AG04449 (cell line): ENCODE results near the gene RASL10B.

Source experiments
- CTCF ChIA-PET: fragments of 350-600 bp; formaldehyde crosslinking; extraction: SDS; loops from one replicate; lab custom pipeline; 2021; ENCODE audit warnings: antibody characterized with exemption; lab: Yijun Ruan, JAX
- POLR2A ChIA-PET: fragments of 400-600, 350-600 bp; formaldehyde crosslinking; extraction: SDS; loops from one replicate; lab custom pipeline; 2020; ENCODE audit warnings: antibody characterized with exemption, inconsistent platforms; lab: Yijun Ruan, JAX
- DNase-seq: peaks from one replicate; pipeline ENCODE4 v3.0.0-alpha.2; 2010; ENCODE audit warnings: low read depth, low spot score
- H3K4me3 ChIP-seq: 2 replicates; pipeline ENCODE4 v1.5.1; 2011; ENCODE audit warnings: low read depth, mild to moderate bottlenecking, control low read depth, low read length
- TF ChIP-seq, protein P1 (sequence below): IDR thresholded peaks from one replicate; pipeline ENCODE4 v1.5.1; 2011; ENCODE audit warnings: mild to moderate bottlenecking, moderate library complexity, low read length, control low read depth, inconsistent platforms; ENCODE audit not compliant: insufficient read depth; ENCODE audit errors: missing control alignments

The RASL10B gene

DNA sequence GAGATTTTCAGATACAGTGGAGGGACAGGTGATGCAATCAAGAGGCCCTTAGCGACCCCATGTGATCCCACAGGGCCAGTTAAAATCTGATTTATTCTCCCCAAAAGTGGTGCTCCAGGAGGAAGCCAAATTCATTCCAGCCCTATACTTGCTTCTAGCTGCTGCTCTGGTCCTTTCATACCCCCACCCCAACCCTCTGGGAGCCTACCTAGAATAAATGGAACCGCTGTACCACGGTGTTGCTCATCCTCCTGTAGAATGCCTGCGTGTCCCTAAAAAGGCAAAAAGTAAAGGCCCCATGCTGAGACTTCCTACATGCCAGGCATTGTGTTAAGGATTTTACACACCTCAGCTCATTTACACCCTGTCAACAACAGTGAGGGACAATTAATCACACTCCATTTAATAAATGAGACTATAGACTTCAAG, 2.0 kb upstream of the RASL10B start:
- ChIA-PET CTCF (interaction anchor here (0.9 to 6.5 kb wide), 5 partner anchors 19 to 118 kb away, joined by 3 to 43 read pairs (median 7); no protein-coding TSS in a partner anchor), POLR2A (interaction anchor here (0.5 kb wide), 1 partner anchor 84 kb away, joined by 3 read pairs; no protein-coding TSS in a partner anchor)
- TF ChIP-seq, protein P1, sequence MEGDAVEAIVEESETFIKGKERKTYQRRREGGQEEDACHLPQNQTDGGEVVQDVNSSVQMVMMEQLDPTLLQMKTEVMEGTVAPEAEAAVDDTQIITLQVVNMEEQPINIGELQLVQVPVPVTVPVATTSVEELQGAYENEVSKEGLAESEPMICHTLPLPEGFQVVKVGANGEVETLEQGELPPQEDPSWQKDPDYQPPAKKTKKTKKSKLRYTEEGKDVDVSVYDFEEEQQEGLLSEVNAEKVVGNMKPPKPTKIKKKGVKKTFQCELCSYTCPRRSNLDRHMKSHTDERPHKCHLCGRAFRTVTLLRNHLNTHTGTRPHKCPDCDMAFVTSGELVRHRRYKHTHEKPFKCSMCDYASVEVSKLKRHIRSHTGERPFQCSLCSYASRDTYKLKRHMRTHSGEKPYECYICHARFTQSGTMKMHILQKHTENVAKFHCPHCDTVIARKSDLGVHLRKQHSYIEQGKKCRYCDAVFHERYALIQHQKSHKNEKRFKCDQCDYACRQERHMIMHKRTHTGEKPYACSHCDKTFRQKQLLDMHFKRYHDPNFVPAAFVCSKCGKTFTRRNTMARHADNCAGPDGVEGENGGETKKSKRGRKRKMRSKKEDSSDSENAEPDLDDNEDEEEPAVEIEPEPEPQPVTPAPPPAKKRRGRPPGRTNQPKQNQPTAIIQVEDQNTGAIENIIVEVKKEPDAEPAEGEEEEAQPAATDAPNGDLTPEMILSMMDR: no peak
- DNase-seq: no peak
- no peak overlapping the region for H3K4me3 ChIP-seq

DNA sequence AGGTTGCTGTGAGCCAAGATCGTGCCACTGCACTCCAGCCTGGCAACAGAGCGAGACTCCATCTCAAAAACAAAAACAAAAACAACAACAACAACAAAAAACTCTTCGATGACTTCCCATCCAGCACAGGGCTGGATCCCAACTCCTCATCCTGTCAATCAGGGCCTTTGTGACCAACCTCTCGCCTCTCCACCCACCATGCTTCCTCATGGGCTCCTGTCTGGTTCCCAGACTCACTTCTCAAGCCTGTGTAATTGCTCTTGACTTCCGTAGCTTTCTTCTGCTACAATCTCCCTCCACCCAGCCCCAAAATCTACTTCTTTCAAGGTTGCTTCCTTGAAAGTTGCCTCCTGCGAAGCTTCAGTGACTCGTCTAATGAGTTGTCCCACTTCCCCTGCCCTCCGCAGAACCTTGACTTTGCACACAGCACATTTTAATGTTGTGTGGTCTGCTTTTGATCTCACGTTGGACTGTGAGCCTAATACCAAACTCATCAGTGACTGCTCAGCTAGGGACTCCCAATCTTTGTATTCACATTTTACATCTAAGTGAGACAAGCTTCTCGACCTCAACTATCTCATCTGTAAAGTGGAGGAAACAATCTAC, 936 bp upstream of the RASL10B start:
- DNase-seq: no peak
- no peak overlapping the region for H3K4me3 ChIP-seq
- POLR2A ChIA-PET: no interaction called here
- CTCF ChIA-PET: interaction anchor here (0.7 to 6.5 kb wide), 5 partner anchors 17 to 119 kb away, joined by 3 to 43 read pairs (median 6); no protein-coding TSS in a partner anchor
- TF ChIP-seq, protein P1: no peak

DNA sequence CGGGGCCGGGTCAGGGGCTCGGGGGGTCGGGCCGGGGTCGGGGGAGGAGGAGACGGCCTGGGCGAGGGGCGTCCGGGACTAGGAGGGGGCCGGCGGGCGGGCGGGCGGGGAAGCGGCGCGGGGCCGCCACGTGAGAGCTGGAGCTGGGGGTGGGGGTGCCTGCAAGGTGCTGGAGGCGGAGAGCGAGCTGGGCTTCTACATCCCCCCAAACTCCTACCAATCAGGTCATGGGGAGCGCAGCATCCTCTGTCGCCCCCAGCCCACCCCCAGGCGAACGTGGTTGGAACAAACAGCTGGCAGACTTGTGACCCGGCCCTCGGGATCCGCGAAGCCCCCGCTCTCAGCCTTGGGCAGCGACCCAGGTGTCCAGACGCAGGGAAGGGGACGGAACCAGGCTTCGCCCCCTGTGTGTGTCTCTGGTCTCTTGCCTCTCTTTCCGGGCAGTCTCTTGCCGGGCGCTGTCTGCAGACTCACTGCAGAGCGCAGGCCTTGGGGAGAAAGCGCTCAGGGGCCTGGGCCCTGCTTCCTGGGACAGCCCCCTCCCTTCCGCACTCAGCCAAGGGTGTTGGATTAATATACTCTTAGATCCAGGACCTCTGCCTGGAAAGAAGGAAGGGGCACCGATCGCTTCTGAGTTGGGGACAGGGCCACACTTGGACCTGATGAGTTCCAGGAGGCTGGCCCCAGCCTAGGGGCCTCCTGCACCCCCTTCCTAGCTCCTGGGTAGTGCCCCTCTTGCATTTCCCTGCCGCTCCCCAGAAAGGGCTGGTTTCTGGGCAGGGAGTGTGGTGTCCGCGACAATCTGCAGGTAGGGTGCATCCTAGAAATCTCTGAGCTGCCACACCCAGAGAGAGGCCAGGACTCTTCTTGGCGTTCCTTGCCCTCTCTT, 722 bp downstream of the RASL10B start:
- no peak for DNase-seq
- ChIA-PET CTCF (interaction anchor here (0.6 to 6.5 kb wide), 11 partner anchors 9 to 420 kb away, joined by 3 to 43 read pairs (median 4); no protein-coding TSS in a partner anchor), POLR2A (interaction anchor here (0.9 to 1.1 kb wide), 2 partner anchors 11 to 359 kb away, joined by 3 read pairs; partner anchors contain the start of gene SLFN11)
- TF ChIP-seq, protein P1: no peak
- peak overlapping the region; percentile 64 for H3K4me3 ChIP-seq

DNA sequence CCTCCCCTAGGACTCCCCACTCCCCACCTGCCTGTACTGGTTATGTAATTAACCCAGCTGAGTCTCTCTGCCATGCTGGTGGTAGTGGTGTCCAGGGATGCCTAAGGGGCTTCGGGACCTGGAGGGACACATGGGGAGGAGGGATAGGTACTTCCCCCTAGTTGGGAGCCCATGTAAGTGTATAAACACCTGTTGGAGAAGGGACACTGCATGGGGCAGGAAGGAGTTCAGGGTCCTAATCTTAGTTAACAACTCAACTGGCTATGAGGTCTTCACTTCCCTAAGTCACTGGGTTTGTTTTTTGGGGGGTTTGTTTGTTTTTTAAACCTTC, 1.3 kb downstream of the RASL10B start:
- POLR2A ChIA-PET: no interaction called here
- no peak for DNase-seq
- TF ChIP-seq, protein P1: no peak
- peak overlapping the region; percentile 6; the same call in 1 of the 2 replicates for H3K4me3 ChIP-seq
- CTCF ChIA-PET: interaction anchor here (1.7 to 6.5 kb wide), 4 partner anchors 11 to 119 kb away, joined by 7 to 43 read pairs (median 8); no protein-coding TSS in a partner anchor

DNA sequence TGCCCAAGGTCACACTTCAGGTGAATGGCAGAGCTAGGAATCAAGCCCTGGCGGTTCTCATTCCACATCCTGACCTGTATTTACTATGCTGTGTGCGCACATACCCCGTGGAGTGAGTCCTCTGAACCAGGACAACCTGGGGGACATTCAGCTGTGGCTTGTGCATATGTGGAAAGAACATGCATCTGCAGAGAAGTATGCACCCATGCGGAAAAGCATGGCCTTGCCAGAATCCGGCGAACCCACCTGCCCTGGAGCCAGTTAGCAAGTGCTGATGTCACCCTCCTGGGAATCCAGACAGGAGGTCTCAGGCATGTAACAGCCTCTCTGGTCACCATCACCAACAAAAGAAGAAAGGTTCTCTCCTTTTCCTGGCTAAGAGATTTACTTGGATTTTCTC, 1.9 kb downstream of the RASL10B start:
- no peak for DNase-seq
- TF ChIP-seq, protein P1: no peak
- no peak overlapping the region for H3K4me3 ChIP-seq
- POLR2A ChIA-PET: no interaction called here
- CTCF ChIA-PET: interaction anchor here (1.7 to 6.5 kb wide), 4 partner anchors 11 to 120 kb away, joined by 7 to 43 read pairs (median 8); no protein-coding TSS in a partner anchor
